Activated CD4-positive, CD25-positive, alpha-beta regulatory T cell treated with anti-CD3 and anti-CD28 coated beads, Interleukin-2, amount 50 U/mL, for 72 hours (primary cell): ENCODE results near the gene EXOC3L4.

ENCODE experiments used
- DNase-seq: peaks from one replicate; pipeline ENCODE4 v3.0.0; 2021

EXOC3L4 gene

DNA sequence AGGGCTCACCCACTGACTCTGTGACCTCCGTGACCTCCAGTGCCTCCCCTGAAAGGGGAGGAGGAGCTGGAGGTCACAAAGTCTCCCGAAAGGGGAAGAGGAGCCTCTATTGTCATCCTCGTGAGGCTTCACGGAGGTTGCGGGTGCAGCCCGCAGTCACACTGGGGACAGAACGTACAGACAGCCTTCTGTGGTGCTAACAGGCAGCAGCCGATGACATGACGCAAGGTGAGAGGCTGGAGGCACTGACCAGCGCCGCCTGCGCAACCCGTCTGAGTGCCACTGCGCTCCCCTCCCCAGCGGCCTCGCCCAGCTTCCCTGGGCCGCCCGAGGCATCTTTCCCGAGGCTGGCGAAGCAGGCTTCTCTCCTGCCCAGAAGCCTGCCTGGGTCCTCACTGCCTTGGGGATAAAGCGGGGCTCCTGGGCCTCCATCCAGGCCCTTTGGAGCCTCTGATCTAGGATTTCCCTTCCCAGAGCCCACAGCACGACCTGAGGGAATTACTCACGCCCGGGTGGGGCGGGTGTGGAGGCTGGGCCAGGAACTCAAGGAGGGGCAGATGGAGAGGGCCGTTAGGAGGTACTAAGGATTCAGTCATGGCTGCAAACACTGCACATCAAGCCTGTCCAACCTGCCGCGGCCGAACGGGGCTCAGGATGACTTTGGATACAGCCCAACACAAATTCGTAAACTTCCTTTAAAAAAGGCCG, 22.8 kb upstream of the EXOC3L4 start:
- DNase-seq = no peak

DNA sequence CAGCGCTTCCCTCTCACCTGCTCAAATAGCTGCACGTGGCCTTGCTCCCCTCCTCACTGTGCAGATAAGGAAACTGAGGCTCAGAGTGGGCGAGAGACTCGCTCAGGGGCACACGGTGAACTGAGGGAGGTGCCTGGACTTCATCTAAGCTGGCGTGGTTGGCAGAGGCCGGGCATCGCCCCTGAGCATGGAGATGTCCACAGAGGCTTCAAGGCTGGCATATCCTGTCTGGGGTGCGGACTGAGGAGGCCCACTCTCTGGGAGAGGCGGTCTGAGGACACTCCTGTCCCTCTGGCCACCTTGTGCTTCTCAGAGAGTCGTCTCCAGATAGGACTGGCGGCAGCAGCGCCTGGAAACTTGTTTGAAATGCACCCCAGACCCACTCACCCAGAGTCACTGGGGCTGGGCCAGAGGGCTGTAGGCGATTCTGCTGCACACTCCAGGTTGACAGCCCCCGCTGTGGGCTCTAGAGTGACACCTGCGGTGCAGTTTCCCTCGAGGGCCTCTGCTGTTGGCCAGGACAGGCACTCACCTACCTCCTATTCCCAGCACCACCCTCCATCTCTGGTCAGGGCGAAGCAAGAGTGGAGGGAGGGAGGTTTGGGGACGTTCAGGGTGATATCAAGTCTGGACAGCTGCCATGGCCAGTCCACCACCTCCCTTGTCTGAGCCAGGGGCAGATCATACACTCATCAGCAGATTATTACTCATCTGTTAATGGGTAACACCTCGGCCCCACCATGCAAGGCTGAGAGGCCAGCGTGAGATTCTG, 21.7 kb upstream of the EXOC3L4 start:
- no peak for DNase-seq

DNA sequence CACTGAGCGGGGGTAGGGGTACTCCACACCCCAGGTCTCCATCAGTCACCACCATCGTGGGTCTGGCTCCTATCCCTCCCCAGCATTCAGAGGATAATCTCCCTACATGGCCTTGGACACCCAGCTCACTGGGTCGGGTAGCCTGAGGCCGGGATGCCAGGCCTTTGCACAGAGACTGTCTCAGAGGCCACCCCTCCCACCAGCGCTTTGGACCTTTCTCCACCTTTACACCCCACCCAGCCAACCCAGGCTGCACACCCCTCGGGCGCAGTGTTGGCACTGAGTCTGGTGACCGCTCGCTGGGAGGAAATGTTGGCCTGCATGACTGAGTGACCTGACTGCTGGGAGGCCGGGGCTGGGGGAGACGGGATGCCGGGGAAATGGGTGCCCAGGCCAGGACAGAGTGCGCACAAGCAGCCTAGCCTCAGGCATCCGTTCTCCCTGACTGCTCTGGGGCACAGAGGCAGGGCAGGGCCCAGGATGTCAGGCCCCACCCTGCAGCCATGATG, 21.1 kb upstream of the EXOC3L4 start:
- no peak for DNase-seq

DNA sequence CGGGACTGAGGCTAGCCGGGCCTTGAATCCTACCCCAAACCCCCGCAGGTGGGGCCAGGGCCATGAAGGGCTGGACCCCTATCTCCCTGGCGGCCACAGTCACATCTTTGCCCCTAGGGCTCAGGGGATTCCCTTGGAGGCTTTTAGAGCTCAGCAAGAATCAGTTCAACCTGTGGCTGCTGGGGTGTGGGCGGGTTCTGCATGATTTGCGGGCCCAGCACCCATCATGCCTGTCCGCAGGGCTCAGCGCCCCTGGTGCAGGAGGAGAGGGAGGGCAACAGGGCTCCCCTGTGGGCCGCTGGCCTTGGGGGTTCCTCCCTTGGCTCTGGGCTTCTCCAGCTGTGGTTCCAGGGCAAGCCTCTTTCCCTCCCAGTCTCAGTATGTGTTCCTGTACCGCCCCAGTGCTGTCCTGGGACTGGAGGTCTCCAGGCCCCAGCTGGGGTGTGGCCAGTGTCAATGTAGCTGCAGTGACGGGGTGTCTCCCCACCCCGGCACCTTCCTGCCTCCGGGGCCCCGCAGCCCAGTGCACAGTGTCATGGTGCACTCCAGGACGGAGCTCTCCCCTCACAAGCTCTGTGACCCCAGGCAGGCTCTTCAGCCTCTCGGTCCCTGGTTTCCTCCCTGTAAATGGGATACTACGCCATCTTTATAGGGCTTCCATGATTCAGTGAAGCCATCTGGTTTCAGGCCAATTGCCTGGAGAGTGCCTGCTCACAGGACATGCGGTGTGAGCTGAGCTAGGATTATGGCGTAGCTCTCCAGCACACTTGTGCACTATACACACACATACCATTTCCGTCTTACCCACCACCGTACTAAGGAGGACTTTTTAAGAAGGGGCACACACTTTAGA, 20.4 kb upstream of the EXOC3L4 start:
- no peak for DNase-seq

DNA sequence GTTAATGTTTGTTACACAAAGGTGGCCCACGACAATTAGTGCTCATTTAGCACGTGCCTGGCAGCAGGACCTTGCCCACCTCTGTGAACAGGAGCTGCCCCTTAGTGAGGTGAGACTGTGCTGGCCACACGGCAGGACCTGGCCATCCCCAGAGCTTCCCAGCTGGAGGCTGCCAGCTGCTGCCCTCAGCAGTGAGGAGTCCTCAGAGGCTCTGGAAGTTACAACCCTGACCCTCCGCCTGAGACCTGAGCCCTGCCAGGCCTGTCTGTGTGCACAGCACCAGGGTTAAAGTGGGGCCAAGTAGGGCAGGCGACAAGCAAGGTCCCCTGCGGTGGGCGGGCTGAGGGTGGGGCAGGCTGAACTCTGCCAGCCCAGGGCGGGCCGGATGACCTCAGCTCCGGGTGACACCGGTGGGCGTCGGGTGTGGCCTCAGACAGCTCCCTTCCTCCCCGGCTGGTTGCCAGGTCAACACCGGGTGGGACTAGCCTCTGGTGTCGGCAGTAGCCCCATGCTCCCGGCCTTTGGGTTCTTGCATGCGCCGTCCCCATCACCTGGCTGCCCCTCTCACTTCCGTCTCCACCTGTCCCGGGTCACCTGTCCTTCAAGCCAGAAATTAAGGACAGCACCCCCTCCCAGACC, 19.7 kb upstream of the EXOC3L4 start:
- DNase-seq = no peak

DNA sequence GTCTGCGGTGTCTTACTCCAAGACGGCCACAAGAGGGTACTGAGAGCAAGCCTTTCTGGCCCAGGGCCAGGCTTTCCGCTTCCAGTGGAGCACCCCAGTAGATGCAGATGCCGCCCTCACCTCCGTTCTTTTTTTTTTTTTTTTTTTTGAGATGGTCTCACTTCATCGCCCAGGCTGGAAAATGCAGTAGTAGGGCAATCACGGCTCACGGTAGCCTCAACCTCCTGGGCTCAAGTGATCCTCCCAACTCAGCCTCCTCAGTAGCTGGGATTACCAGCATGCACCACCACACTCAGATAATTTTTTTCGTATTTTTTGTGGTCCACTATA, 16.1 kb upstream of the EXOC3L4 start:
- peak; percentile 55 for DNase-seq

DNA sequence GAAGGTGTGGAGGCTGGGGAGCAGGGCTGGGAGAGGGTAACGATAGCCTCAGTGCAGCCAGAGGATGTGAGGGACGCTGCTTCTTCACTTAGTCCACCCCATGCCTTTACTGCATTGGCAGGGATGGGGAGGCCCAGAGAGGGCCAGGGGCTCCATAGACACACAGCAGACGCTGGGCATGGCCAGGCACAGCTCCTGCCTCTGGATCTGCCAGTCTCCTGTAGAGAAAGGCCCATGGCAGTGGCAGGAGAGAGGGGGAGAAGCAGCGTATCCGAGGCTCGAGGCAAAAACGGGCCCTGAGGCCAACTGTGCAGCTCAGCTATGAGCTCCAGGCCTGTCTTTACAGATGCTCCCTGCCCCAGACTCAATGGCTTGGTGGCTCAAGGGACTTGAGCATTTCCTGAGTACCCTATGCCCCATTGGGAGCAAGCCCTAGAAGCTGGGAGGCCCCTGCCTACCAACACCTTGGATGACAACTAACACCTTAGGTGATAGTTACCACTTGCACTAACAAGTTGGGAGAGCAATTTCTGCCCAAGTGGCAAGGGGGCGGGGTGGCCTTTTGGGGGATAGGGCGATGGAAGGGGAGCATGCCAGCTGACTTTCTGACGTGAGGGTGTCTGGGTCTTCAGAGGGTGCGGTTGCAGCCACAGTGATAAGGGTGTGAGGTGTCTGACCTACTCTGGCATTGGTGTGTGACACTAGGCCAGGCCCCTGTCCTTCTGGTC, 15.5 kb upstream of the EXOC3L4 start:
- DNase-seq = no peak

DNA sequence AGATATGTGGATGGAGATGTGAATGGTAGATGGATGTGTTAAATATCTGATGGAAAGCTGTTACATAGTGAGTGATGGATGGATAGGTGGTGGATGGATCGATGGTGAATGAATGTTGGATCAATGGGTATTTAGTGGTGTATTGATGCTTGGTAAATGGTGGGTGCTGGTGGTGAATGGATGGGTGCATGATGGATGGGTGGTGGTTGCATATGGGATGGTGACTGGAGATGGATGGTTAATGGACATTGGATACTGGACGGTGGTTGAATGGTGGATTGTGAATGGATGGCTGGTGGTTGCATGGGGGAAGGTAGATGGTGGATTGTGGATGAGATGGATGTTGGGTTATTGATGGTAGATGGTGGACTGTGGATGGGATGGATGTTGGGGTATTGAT, 12.6 kb upstream of the EXOC3L4 start:
- DNase-seq = no peak

DNA sequence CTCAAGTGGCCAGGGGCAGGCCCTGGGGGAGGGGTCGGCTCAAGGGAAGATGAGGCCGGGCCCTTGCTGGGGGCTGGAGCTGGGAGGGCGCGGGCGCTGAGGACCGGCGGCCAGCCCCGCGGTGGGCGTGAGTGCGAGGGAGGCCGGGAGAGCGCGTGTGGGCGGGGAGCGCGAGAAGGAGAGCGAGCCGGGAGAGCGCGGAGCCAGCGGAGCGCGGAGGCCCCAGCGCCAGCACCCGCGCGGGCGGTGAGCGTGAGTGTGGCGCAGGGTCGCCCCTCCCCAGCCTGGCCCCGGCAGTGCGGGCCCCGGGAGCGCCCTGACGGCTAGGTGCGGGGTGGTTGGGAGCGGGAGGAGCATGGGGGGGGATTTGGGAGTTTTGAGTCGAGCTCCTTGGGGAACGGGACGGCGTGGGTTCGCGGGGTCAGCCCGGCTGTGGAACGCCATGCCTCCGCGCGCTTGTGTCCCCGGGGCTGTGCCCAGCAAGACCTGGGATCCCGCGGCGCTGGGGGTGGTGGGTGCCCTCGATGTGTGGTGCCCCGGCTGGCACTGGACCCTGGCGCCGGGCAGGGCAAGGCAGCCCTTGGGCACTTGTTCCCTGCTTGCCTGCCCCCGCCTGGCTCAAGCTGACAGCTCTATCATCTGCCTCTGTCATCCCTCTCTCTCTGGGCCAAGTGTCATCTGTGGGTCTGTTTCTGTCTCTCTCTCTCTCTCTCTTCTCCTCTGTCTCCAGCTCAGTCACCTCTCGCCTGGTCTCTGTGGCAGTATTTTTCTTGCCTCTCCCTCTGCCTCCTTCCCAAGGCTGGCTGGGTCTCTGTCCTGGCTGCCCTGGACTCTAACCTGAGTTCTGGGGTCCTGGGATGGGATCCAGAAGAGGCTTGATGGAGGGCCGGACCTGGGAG, 10.3 kb upstream of the EXOC3L4 start, which contains the start of gene LBHD2:
Gene LBHD2, plus strand, starts transcription at position 190 of the 899 bp plus-strand sequence. CDS start 1,803 bp downstream, outside the sequence.
- DNase-seq = no peak

DNA sequence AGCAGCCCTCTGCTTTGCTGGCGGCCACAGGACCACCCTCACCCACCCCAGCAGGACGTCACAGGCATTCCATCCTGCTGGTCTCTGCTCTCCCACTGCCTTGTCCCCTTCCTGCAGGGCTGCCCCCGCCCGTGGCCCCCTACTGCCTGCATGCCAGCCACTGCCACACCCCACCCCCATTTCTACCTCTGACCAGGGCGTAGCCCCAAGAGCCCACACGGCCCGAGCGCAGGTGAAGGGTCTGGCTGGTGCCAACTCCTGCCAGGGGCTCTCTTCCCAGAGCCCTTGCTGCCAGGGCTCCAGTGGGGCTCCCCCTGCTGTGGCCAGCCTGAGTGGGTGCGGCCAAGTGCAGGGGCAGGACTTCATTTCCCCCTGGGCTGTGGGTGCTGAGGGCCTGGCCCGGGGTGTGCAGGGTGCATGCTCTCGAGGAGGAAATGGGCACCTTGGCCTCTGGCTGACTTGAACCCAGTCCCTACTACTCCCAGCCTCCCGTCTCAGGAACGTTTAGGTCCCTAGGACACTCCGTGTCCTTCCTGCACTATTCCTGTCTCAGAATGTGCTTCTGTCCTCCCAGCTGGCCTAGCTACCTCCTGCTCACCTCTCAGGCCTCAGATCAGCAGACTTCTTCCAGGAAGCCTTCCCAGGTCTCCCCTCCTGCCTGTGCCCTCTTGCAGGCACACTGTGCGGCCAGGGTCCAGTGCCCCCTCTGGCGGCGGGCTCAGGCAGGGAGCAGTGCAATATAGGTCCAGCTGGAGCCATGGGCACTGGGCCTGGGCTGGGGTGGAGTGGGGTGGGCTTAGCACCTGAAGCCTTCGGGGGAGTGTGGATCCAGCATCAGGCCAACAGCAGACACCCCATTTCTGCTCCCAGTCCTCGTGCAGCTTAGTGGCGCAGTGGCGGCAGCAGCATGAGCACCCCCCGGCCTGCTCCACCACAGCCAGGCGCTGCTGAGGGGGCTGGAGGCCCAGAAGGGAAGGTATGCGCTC, 9.1 kb upstream of the EXOC3L4 start:
- no peak for DNase-seq

DNA sequence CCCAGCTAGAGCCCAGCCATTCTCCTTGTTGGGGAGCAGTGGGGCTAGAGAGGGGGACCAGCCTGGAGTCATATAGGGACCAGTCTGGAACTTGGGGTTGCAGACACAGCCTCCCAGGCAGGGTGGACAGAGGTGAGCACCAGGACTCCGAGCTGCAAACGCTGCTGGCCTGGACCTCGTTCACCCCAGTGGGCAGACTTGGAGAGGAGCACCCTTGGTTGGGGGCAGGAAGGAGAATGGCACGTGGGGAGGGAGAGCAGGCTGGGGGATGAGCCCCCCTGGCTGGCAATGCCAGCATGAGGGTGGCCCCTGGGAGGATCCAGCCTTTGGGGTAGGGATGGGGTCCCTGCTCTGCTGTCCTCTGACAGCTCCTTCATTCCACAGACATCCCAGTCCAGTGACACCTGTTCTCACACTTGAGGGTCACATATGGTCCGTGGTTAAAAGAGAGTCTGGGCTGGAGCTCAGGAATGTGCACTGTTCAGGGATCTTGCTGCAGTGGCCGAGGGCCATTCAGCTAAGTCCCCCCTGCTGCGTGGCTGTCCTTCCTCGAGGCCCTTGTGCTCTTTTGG, 7.7 kb upstream of the EXOC3L4 start:
- no peak for DNase-seq

DNA sequence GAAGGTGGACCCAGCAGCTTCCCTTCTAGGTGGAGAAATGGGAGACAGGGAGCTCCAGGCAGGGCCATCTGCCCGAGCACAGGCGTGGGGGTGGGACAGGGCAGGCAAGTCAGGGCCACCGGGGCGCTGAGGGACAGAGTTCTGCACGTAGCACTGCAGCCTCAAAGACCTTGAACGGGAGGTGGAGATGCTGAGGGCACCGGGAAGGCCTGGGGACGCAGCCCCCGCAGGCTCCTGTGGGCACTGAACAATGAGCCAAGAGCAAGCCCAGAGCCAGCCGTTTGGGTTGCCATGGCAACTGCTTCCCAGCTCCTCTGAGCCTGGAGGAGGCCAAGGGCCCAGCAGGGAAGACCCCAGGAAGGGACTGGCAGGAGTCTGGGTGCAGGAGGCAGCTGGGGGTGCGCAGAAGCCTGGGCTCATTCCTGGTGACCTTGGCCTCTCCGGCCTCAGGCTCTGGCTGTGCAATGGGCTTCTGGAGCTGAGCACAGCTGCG, 7.1 kb upstream of the EXOC3L4 start:
- no peak for DNase-seq

DNA sequence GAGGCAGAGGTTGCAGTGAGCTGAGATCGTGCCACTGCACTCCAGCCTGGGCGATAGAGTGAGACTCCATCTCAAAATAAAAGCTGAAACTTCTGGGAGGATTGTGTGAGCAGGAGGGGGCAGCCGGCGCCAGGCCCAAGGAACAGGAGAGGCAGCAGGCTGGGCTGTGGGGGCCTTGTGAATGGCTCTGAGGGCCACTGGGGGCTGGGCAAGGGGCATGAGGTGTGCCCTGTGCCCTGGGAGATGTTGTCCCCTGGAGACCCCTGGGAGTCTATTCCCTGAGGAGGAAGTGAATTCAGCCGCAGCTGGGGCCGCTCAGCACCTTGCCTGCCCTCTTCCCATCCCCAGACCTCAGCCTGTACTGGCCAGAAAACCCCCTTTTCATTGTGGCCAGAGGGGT, 5.6 kb upstream of the EXOC3L4 start:
- DNase-seq = no peak

DNA sequence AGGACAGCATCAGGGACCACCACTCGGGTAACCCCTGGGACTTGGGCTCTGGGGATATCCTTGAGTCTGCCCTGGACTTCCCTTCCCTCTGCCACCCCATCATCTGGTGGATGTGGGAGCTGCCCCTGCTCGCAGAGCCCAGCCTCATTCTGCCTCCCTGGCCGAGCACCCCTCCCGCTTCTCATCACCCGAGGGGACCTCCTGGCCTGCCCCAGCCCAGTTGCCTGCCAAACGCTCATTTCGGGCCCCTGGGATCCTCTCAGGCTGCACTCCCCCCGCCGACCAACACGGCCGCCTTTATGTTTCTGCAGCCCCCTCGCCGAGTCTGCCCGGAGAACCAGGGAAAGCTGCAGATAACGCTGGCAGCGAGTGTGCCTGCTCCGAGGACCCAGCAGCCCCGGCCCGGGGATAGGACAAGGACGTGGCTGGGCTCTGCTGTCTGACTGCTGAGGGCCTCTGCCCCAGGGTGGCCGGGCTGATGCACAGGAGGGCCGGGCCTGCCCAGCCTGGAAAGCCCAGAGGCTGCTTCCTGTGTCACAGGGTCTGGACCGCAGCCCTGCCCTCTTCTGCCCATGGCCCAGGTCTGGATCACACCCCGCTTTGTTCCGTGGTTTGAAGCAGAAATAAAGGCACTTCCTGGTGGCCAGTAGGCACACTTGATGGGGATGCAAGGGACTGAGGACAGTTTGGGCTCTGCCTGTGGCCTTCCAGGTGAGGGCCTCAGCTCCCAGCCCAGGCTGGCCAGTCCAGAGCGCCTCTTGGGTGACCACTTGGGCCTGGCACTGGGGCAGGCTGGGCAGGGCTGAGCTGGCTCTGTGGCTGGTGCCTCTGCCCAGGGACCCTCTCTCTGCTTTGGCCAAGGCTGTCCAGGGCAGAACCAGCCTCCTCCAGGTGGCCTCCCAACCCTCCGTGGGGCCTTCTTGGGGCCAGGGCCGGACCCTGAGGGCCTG, 4.9 kb upstream of the EXOC3L4 start:
- no peak for DNase-seq

DNA sequence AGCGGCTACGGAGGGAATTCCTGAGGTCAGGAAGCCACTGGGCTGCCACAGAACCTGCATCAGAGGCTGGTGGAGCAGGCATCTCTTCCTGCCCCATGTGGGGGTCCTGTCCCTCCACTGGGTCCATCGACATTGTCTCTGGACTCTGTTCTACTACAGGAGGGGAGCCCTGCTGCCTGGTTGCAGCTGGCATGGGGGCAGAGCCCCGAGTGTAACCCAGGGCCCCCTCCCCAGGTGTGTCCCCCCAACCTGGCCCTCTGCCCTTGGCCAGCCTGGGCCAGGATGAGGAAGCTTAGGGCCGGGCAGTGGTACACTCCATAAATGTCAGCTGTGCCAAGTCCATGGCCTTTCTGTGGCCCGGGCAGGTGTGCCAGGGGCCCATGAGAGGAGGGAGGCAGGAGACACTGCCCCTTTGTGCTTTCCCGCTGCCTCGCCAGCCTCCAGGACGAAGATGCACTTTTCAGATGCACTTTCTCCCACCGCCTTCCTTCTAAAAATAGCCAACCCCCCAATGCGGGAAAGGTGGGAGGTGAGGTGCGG, 4.0 kb upstream of the EXOC3L4 start:
- no peak for DNase-seq

DNA sequence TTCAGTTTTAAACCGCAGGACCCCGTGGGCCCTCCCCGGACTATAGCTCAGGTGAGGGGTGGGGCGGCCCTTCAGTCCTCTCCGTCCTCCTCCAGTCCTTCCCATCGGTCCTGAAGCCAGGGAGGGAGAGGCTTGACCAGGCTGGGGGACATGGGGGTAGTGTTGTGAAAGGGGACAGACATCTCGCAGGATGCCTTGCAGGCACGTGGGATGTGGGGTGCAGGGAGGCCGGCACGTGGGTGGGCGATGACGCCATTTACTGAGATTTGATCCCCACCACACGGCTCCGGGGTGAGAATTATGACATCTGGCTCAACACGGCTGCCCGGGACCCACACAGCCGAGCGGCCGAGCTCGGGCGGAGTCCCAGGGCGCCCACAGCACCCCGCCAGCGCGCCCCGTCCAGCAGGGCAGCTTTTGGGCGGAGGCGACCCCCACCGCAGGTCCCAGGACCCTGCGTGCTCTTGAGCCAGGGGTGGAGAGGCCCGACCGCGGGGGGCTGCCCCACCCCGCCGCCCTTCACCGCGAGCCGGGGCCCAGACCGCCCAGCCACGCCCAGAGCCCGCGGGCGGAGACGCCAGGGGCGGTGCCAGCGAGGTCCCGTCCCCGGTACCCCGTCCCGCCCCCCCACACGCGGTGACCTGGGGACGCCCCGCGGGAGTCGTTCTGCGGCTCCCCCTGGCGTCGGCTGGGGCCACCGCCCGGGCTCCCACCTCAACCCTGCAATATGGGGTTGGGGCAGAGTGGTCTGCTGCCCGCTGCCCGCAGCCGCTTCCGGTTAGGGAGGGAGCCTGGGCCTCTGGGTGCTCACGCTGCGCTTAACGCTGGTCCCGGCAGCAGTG, 3.3 kb upstream of the EXOC3L4 start:
- DNase-seq = peak; percentile 69

DNA sequence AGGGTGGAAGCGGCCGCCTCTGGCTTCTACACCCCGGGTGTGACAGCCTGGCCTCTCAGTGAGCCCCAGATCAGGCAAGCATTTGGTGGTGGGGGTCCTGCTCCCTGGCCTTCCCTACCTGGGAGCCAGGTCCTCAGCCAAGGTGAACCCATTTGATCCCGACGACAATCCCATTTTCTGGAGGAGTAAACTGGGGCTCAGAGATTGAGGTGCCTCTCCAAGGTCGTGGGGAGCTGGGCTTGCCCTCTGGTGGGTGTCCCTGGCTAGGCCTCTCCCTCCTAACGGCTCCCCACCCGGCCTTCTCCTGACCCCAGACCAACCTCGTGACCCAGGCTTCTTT, 2.7 kb upstream of the EXOC3L4 start:
- no peak for DNase-seq
